Thyroid gland (tissue), 4 donors: ENCODE measurements around the gene NUDT16L1. TPM values are rescaled to one million over a fixed set of nuclear protein-coding genes. Genes with fewer than 3 reads are reported as not detected.

Experiments
- DNase-seq, 2 donors: peaks; one replicate each; pipeline ENCODE4 v3.0.0-alpha.2; 2019
- H3K27ac ChIP-seq, 3 donors: fragments of 200-600 bp; sonication (generic); 1 replicate in 2 of 3; 2 replicates in 1 of 3; pipeline ENCODE4 v1.5.1; 2016 to 2019; ENCODE audit warnings: mild to moderate bottlenecking in 1 of 3, moderate library complexity in 1 of 3
- H3K27me3 ChIP-seq: fragments of 200-600 bp; sonication (generic); one replicate; pipeline ENCODE4 v1.5.1; 2019
- H3K36me3 ChIP-seq, 2 donors: fragments of 200-600 bp; sonication (generic); one replicate each; pipeline ENCODE4 v1.5.1; 2016 to 2019
- H3K4me1 ChIP-seq, 2 donors: fragments of 200-600 bp; sonication (generic); one replicate each; pipeline ENCODE4 v1.5.1; 2017 to 2019
- H3K4me3 ChIP-seq, 3 donors: fragments of 200-600 bp; sonication (generic); replicated peaks in 1 of 3; 1 replicate in 2 of 3; 2 replicates in 1 of 3; pipeline ENCODE4 v1.5.1; 2016; ENCODE audit warnings: mild to moderate bottlenecking in 1 of 3
- H3K9me3 ChIP-seq: fragments of 200-600 bp; sonication (generic); one replicate; pipeline ENCODE4 v1.5.1; 2017
- CTCF ChIP-seq, 6 experiments: fragments of 200-600 bp in 3 of 6; fragments of 450-650 bp in 3 of 6; sonication (generic) in 3 of 6; IDR thresholded peaks; one replicate each; pipeline ENCODE4 v1.5.1; 2016 to 2019; ENCODE audit warnings: antibody characterized with exemption in 6 of 6, mild to moderate bottlenecking in 2 of 6, inconsistent platforms in 1 of 6, moderate library complexity in 1 of 6
- POLR2A ChIP-seq, 2 donors: fragments of 450-650 bp; IDR thresholded peaks; one replicate each; pipeline ENCODE4 v1.6.1; 2017; ENCODE audit warnings: antibody characterized with exemption in 2 of 2, mild to moderate bottlenecking in 2 of 2, moderate library complexity in 1 of 2
- WGBS, 2 donors: methylation state at CpG; one replicate each; pipeline ENCODE4 v1.1.5; 2017; 5-methylcytosine and 5-hydroxymethylcytosine counted together
- intact Hi-C: fragments of 100-400 bp; cut with DNase I; formaldehyde crosslinking; loops from one replicate; pipeline ENCODE4 v1.15.1; 2023
- total RNA-seq, 4 donors: library from RNA; depleted of rRNA; stranded (reverse); fragments of >200 nt; gene quantifications; one replicate each; pipeline ENCODE4 v1.2.3, GENCODE V29; 2016

NUDT16L1 gene
- total RNA-seq, 4 donors from 2014 or later, result 27.0 to 61.1 (median 38.9) TPM

DNA sequence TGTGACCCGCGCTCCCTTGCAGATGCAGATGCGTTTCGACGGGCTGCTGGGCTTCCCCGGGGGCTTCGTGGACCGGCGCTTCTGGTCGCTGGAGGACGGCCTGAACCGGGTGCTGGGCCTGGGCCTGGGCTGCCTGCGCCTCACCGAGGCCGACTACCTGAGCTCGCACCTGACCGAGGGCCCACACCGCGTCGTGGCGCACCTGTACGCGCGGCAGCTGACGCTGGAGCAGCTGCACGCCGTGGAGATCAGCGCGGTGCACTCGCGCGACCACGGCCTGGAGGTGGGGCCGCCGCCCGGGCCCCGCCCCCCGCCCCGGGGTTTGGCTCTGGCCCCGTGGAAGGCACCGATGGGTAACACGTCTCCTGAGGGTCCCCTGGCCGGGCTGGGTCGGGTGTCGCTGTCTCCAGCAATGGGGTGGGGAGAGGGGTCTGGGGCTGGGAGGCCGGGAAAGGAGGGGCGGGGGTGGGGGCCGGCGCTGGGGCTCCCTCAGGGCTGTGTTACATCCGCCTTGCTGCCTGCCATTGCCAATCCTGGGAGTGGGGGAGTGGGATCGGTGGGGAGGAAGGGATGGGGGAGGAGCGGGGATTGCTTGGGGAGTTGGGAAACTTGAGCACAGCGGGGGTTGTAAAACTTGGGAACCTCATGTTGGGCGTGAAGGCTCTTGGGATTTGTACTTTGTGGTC lies 737 bp downstream of the NUDT16L1 start:
- no peak for TF ChIP-seq POLR2A (IDR thresholded peaks at IDR 0.05)
- no peak for TF ChIP-seq CTCF (IDR thresholded peaks at IDR 0.05)
- Histone ChIP-seq H3K9me3 (no peaks in the 10 kb centered on the region), H3K27ac (peak overlapping the region; percentile 22 to 91 (median 87)), H3K4me3 (peak overlapping the region; percentile 34 to 97 (median 97)), H3K4me1 (peaks cover 15 to 22% of the 10 kb centered on the region in 2 donors), H3K27me3 (no peaks in the 10 kb centered on the region), H3K36me3 (peaks cover 26 to 33% of the 10 kb centered on the region in 2 donors)
- intact Hi-C loops, result no loop called here
- DNase-seq, result peak; percentile 73
- WGBS, 2 donors, result 8 to 13% methylated on average over 4 to 7 of the region's 54 CpGs

GRCh38 chr16:4694642-4695451 lies 1.5 kb downstream of the NUDT16L1 start:
- no peak for TF ChIP-seq POLR2A (IDR thresholded peaks at IDR 0.05)
- no peak for TF ChIP-seq CTCF (IDR thresholded peaks at IDR 0.05)
- Histone ChIP-seq H3K4me1 (peaks cover 15 to 22% of the 10 kb centered on the region in 2 donors), H3K36me3 (peaks cover 33% of the 10 kb centered on the region in 2 donors), H3K4me3 (peak overlapping the region in 1 of 3 donors; percentile 97), H3K27me3 (no peaks in the 10 kb centered on the region), H3K27ac (peak overlapping the region in 2 of 3 donors; percentile 22 to 87), H3K9me3 (no peaks in the 10 kb centered on the region)
- no peak for DNase-seq
- intact Hi-C loops, result loop anchor here (5.0 kb wide), 2 partner anchors 37 to 78 kb away; partner anchors contain the start of genes ANKS3 and DNAAF8
- 34 to 39% methylated on average over 5 to 9 of the region's 26 CpGs for WGBS, 2 donors

- Histone ChIP-seq H3K27ac (peak overlapping the region in 1 of 3 donors; percentile 22), H3K36me3 (peaks cover 37 to 41% of the 10 kb centered on the region in 2 donors), H3K4me3 (no peak overlapping the region), H3K9me3 (no peaks in the 10 kb centered on the region), H3K4me1 (peaks cover 15 to 22% of the 10 kb centered on the region in 2 donors), H3K27me3 (no peaks in the 10 kb centered on the region)
- intact Hi-C loops, result loop anchor here (5.0 kb wide), 2 partner anchors 37 to 78 kb away; partner anchors contain the start of genes ANKS3 and DNAAF8
- TF ChIP-seq POLR2A (IDR thresholded peaks at IDR 0.05) (no peak), CTCF (IDR thresholded peaks at IDR 0.05) (no peak)
- 64 to 81% methylated on average over 10 to 11 of the region's 12 CpGs for WGBS, 2 donors
- DNase-seq, result no peak
These were observed 2.3 kb downstream of the NUDT16L1 start for GRCh38 chr16:4695473-4696171.

DNA sequence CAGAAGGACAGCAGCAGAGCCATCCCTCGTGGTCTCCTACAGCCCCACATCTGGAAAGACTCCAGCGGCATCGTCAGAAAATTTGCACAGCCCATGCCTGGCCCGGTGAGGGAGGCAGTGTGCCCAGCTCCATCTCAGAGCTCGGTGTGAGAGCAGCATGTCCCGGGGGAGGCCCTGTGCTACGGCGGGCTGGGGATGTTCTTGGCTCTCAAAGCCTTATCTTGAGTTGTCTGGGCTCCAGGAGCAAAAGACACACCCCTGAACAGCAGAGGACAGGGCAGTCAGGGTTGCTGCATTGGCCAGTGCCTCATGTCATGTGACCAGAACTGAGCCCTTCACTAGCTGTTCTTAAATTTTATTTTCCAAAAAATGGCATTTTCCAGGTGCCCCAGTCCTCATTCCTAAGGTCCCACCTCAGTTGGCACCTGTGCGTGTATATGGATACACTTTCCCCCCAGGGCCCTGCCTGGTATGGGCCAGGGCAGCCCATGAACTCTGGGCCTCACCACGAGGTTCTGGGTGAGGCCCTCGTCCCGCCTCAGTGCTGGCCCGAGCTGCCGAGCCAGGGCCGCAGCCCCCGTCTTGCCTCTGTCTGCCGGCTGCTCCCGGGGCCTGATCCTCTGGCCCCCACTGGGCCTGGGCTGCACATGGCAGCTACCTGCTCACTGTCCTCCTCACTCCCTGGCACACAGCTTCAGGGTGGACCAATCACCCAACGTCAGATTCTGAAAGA lies 3.0 kb downstream of the NUDT16L1 start:
- TF ChIP-seq CTCF (IDR thresholded peaks at IDR 0.05) (no peak), POLR2A (IDR thresholded peaks at IDR 0.05) (no peak)
- H3K9me3 ChIP-seq, result no peaks in the 10 kb centered on the region
- H3K27ac ChIP-seq, result no peak overlapping the region
- no peak for DNase-seq
- H3K4me3 ChIP-seq, result no peak overlapping the region
- 72 to 82% methylated on average over 16 of the region's 19 CpGs for WGBS, 2 donors
- peaks cover 43 to 44% of the 10 kb centered on the region in 2 donors for H3K36me3 ChIP-seq
- H3K4me1 ChIP-seq, result peaks cover 15 to 22% of the 10 kb centered on the region in 2 donors
- H3K27me3 ChIP-seq, result no peaks in the 10 kb centered on the region
- intact Hi-C loops, result loop anchor here (5.0 kb wide), 2 partner anchors 36 to 79 kb away; partner anchors contain the start of genes ANKS3 and DNAAF8
